HAP-1 (cell line): Measurements from ENCODE around the gene PHC3.

Experiments
- DNase-seq, 2 experiments: peaks; one replicate each; pipeline ENCODE4 v3.0.0-alpha.2; 2016 to 2020; ENCODE audit warnings: low spot score in 2 of 2
- H3K27me3 ChIP-seq: fragments of 250-450 bp; sonication (Bioruptor Pico); 2 replicates; pipeline ENCODE4 v1.5.1; 2020; ENCODE audit warnings: low read depth, mild to moderate bottlenecking, moderate library complexity
- H3K36me3 ChIP-seq: fragments of 250-450 bp; sonication (Bioruptor Pico); replicated peaks from 2 replicates; pipeline ENCODE4 v1.5.1; 2020; ENCODE audit warnings: mild to moderate bottlenecking
- H3K4me1 ChIP-seq: fragments of 250-450 bp; sonication (Bioruptor Pico); 2 replicates; pipeline ENCODE4 v1.5.1; 2020; ENCODE audit warnings: mild to moderate bottlenecking
- H3K4me3 ChIP-seq: fragments of 250-450 bp; sonication (Bioruptor Pico); 2 replicates; pipeline ENCODE4 v1.5.1; 2020; ENCODE audit warnings: mild to moderate bottlenecking, moderate library complexity
- H3K9me3 ChIP-seq: fragments of 250-450 bp; sonication (Bioruptor Pico); 2 replicates; pipeline ENCODE4 v1.5.1; 2020; ENCODE audit warnings: mild to moderate bottlenecking, moderate library complexity
- in situ Hi-C: fragments of 300-500 bp; cut with MboI; formaldehyde crosslinking; loops from 3 replicates; pipeline ENCODE4 v1.14.3; 2020; ENCODE audit warnings: low sequenced_read_pairs, inconsistent platforms, mixed read lengths

PHC3 gene

GRCh38 chr3:170049146-170050000, 132.2 kb downstream of the PHC3 start:
- in situ Hi-C loops, result no loop called here
- no peaks in the 10 kb centered on the region for H3K27me3 ChIP-seq
- H3K9me3 ChIP-seq, result no peaks in the 10 kb centered on the region
- peaks cover 9% of the 10 kb centered on the region; the same call in 1 of the 2 replicates for H3K4me1 ChIP-seq
- no peak overlapping the region for H3K4me3 ChIP-seq
- no peaks in the 10 kb centered on the region for H3K36me3 ChIP-seq
- DNase-seq, result no peak

GRCh38 chr3:170047133-170047404, 134.5 kb downstream of the PHC3 start:
- Histone ChIP-seq H3K4me1 (peaks cover 2% of the 10 kb centered on the region; the same call in 1 of the 2 replicates), H3K4me3 (no peak overlapping the region), H3K9me3 (no peaks in the 10 kb centered on the region), H3K36me3 (no peaks in the 10 kb centered on the region), H3K27me3 (no peaks in the 10 kb centered on the region)
- in situ Hi-C loops, result no loop called here
- DNase-seq, result no peak

- DNase-seq, result no peak
- Histone ChIP-seq H3K4me1 (no peaks in the 10 kb centered on the region), H3K4me3 (no peak overlapping the region), H3K36me3 (no peaks in the 10 kb centered on the region), H3K9me3 (no peaks in the 10 kb centered on the region), H3K27me3 (no peaks in the 10 kb centered on the region)
- in situ Hi-C loops, result no loop called here
Observed at GRCh38 chr3:170046269-170047132, 135.0 kb downstream of the PHC3 start.

GRCh38 chr3:170044795-170045244, 136.7 kb downstream of the PHC3 start:
- in situ Hi-C loops, result no loop called here
- H3K4me3 ChIP-seq, result no peak overlapping the region
- no peak for DNase-seq
- no peaks in the 10 kb centered on the region for H3K4me1 ChIP-seq
- no peaks in the 10 kb centered on the region for H3K36me3 ChIP-seq
- H3K9me3 ChIP-seq, result no peaks in the 10 kb centered on the region
- H3K27me3 ChIP-seq, result no peaks in the 10 kb centered on the region

GRCh38 chr3:170044271-170044670, 137.3 kb downstream of the PHC3 start:
- no peaks in the 10 kb centered on the region for H3K36me3 ChIP-seq
- no peak for DNase-seq
- H3K9me3 ChIP-seq, result no peaks in the 10 kb centered on the region
- in situ Hi-C loops, result no loop called here
- H3K4me3 ChIP-seq, result no peak overlapping the region
- H3K27me3 ChIP-seq, result no peaks in the 10 kb centered on the region
- H3K4me1 ChIP-seq, result no peaks in the 10 kb centered on the region

GRCh38 chr3:170043506-170043905, 138.0 kb downstream of the PHC3 start:
- Histone ChIP-seq H3K36me3 (no peaks in the 10 kb centered on the region), H3K4me3 (no peak overlapping the region), H3K27me3 (no peaks in the 10 kb centered on the region), H3K9me3 (no peaks in the 10 kb centered on the region), H3K4me1 (no peaks in the 10 kb centered on the region)
- in situ Hi-C loops, result no loop called here
- DNase-seq, result no peak

GRCh38 chr3:170040418-170040817, 141.1 kb downstream of the PHC3 start:
- peak in 1 of 2 experiments; percentile 16 for DNase-seq
- Histone ChIP-seq H3K9me3 (no peaks in the 10 kb centered on the region), H3K27me3 (no peaks in the 10 kb centered on the region), H3K4me3 (no peak overlapping the region), H3K36me3 (no peaks in the 10 kb centered on the region), H3K4me1 (no peaks in the 10 kb centered on the region)
- in situ Hi-C loops, result no loop called here

- Histone ChIP-seq H3K4me3 (peak overlapping the region; percentile 60), H3K4me1 (no peaks in the 10 kb centered on the region), H3K36me3 (no peaks in the 10 kb centered on the region), H3K9me3 (no peaks in the 10 kb centered on the region), H3K27me3 (no peaks in the 10 kb centered on the region)
- in situ Hi-C loops, result no loop called here
- peak in 1 of 2 experiments; percentile 64 for DNase-seq
Observed at GRCh38 chr3:170038434-170039110, 143.0 kb downstream of the PHC3 start.
